Glomerular endothelial cell (primary cell): ENCODE measurements around the gene TTL. TPM values are rescaled to one million over a fixed set of nuclear protein-coding genes. Genes with fewer than 3 reads are reported as not detected.

Source experiments
- DNase-seq: peaks from one replicate; pipeline ENCODE4 v3.0.0-alpha.2; 2011; ENCODE audit warnings: low read depth, low spot score; ENCODE audit errors: extremely low read depth
- total RNA-seq: library from RNA; depleted of rRNA; stranded (reverse); fragments of >200 nt; gene quantifications from 2 replicates; pipeline ENCODE4 v1.2.3, GENCODE V29; 2015

Gene TTL
- total RNA-seq, 1 donor from 2014 or later: 40.4 TPM

DNA sequence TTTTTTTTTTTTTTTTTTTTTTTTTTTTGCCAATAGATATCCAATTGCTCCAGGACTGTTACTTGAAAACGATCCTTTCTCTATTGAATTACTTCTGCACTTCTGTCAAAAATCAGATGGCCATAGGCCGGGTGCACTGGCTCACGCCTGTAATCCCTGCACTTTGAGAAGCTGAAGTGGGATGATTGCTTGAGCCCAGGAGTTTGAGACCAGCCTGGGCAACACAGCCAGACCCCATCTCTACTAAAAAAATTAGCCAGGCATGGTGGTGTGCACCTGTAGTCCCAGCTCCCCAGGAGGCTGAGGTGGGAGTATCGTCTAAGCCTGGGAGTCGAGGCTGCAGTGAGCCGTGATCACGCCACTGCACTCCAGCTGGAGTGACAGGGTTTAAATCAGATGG, 98.1 kb downstream of the TTL start:
- DNase-seq: no peak

DNA sequence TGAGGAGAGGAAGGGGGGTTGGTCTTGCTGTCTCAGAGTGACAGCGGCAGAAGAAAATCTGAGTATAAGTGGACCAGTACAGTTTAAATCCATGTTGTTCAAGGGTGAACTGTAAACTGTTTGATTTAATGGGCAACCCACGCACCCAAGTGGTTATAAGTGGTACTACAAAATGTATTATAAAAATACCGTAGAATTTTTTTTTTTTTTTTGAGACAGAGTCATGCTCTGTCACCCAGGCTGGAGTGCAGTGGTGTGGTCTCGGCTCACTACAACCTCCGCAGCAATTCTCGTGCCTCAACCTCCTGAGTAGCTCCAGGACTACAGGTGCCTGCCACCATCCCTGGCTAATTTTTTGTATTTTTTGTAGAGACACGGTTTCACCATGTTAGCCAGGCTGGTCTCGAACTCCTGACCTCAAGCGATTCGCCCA, 100.4 kb downstream of the TTL start:
- DNase-seq: no peak

DNA sequence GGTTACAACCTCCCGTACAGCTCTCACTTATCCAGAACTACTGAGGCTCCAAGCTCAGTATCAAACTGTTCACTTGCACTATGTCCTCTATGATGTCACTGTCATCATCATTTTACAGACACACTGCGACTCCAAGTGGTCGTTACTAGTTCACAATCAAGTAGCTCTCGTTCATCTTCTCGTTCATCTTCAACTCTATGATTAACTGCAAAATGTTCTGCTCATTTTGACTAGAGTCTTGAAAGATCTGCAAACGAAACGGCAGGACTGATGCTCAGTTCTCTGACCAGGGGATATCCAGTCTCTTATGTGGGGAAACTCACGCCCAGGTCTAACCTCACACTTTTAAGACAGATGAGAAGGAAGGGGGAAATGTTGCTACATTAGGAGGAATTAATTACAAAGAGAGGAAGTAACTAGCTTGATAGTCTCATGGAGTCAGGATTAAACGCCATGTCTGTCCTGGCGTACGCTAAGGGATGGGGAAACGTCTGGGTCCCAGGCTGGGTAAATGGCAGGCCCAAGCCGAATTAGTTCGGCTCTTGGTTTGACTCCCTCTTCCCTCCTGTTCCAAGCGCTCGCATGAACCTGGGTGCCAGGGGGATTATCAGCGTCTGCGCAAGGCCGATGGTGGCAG, 101.7 kb downstream of the TTL start:
- no peak for DNase-seq

DNA sequence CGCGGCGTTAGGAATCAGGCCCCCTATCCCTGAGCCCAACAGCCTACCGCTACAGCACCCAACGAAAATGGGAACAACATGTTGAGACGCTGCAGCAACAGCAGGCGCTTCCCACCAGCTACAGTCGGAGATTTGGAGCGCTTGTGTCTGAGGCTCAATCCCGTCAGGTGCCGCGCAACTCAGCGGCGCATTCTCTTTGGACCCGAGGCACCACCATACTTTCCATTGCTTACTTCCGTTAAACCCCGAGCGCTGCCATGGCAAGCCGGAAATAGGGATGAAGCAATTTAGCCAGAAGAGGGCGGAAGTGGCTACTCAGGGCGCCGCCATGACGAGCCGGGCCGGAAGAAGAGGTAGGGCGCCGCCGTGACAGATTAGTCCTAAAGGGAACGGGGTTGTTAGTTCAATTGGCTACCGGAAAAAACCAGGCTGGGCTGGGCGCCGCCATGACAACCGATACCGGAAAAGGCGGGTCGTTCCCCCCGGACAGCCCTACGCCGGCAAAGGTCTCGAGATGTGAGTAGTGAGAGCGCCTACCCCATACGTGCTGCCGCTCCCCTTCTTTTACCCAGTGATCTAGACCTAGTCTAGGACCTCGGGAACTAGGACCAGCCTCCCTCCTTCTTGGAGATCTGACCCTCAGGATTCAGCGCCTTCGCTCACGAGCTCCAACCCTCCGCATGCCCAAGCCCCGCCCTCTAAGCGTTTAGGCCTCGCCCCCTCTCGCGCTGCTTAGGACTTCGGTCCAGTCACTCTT, 102.4 kb downstream of the TTL start, which contains the start of gene CHCHD5:
TSS of gene CHCHD5 (plus strand) at position 476 of the 757 bp plus-strand sequence. CDS start at position 515, 39 bp downstream.
- peak; percentile 66 for DNase-seq

GRCh38 chr2:112584891-112585250, 102.9 kb downstream of the TTL start:
- DNase-seq: no peak

DNA sequence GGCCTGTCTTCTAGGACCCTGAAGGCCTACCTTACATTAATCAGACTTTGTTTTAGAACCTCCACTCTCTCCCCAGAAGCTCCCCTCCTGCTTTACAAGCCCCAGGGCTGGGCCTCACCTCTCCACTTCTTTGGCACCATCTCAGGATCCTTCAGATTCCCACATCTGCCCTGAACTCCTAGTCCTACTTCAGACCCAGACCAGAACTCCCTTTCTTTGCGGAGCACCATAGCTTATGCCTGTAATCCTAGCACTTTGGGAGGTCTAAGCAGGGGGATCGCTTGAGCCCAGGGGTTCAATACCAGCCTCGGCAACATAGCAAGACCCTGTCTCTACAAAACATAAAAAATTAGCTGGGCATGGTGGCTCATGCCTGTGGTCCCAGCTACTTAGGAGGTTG, 103.4 kb downstream of the TTL start:
- DNase-seq: no peak

- no peak for DNase-seq
Observed at GRCh38 chr2:112585873-112586464, 104.0 kb downstream of the TTL start.

- DNase-seq: no peak
Observed at GRCh38 chr2:112588611-112589045, 106.7 kb downstream of the TTL start.

Other genes with a start within 250 kb of the TTL start
- gene ZC3H8, start 227.1 kb upstream of the TTL start, total RNA-seq: 4.3 and 10.9 TPM in 2 replicates
- 2.5 and 3.2 TPM in 2 replicates for gene ZC3H6, start 206.6 kb upstream of the TTL start, total RNA-seq
- gene RGPD8, start 48.5 kb upstream of the TTL start, total RNA-seq: 4.6 and 7.3 TPM in 2 replicates
- gene POLR1B, start 60.3 kb downstream of the TTL start, total RNA-seq: 11.7 and 12.4 TPM in 2 replicates
- 11.0 and 22.7 TPM in 2 replicates for gene CHCHD5, start 102.5 kb downstream of the TTL start, total RNA-seq
- 90.7 and 103 TPM in 2 replicates for gene SLC20A1, start 163.8 kb downstream of the TTL start, total RNA-seq
- not detected in 2 replicates for gene NT5DC4, start 238.9 kb downstream of the TTL start, total RNA-seq